PC-9 (cell line): ENCODE results near the gene PRCC. TPM values are rescaled to one million over a fixed set of nuclear protein-coding genes. Genes with fewer than 3 reads are reported as not detected.

Source experiments
- BruUV-seq: library from RNA; stranded (reverse); fragments of 400-500 nt; replicated peaks from 2 replicates; lab custom pipeline; 2021; lab: Mats Ljungman, UMichigan
- CTCF ChIA-PET: fragments of 300-600 bp; sonication (Branson Sonifier 250); formaldehyde crosslinking; loops from one replicate; lab custom pipeline; 2022; ENCODE audit warnings: antibody characterized with exemption; lab: Charles Lee
- POLR2A ChIA-PET: fragments of 300-600 bp; sonication (Branson Sonifier 250); formaldehyde crosslinking; loops from one replicate; lab custom pipeline; 2022; ENCODE audit warnings: antibody characterized with exemption; ENCODE audit not compliant: unreplicated experiment; lab: Charles Lee
- DNase-seq, 2 experiments: peaks; one replicate each; pipeline versions ENCODE4 v3.0.0 to v3.0.0-alpha.2; 2015 to 2022; ENCODE audit warnings: mixed read lengths in 1 of 2
- H2AFZ ChIP-seq: fragments of 200-600 bp; sonication (generic); 2 replicates; pipeline ENCODE4 v1.8.1; 2017; ENCODE audit warnings: antibody characterized with exemption
- H3F3A ChIP-seq: fragments of 200-600 bp; sonication (generic); 2 replicates; pipeline ENCODE4 v1.8.1; 2017; ENCODE audit warnings: antibody characterized with exemption, mild to moderate bottlenecking, low read depth; ENCODE audit not compliant: insufficient read depth
- H3K27ac ChIP-seq: fragments of 200-600 bp; sonication (generic); 2 replicates; pipeline ENCODE4 v1.6.1; 2016; ENCODE audit warnings: mixed run types
- H3K27me3 ChIP-seq: fragments of 200-600 bp; sonication (generic); 2 replicates; pipeline ENCODE4 v1.6.1; 2016; ENCODE audit warnings: low read depth, mixed run types; ENCODE audit not compliant: insufficient read depth
- H3K36me3 ChIP-seq: fragments of 200-600 bp; sonication (generic); 2 replicates; pipeline ENCODE4 v1.6.1; 2016; ENCODE audit warnings: low read depth, mixed run types
- H3K4me1 ChIP-seq: fragments of 200-600 bp; sonication (generic); replicated peaks from 2 replicates; pipeline ENCODE4 v1.6.1; 2016; ENCODE audit warnings: mixed run types; ENCODE audit not compliant: insufficient read depth
- H3K4me2 ChIP-seq: fragments of 200-600 bp; sonication (generic); 2 replicates; pipeline ENCODE4 v1.6.1; 2017; ENCODE audit warnings: mixed run types
- H3K4me3 ChIP-seq: fragments of 200-600 bp; sonication (generic); 2 replicates; pipeline ENCODE4 v1.6.1; 2016; ENCODE audit warnings: mixed run types
- H3K79me2 ChIP-seq: fragments of 200-600 bp; sonication (generic); 2 replicates; pipeline ENCODE4 v1.6.1; 2017; ENCODE audit warnings: low read depth, mixed run types
- H3K9me2 ChIP-seq: fragments of 200-600 bp; sonication (generic); 2 replicates; pipeline ENCODE4 v1.8.1; 2017; ENCODE audit warnings: mild to moderate bottlenecking; ENCODE audit not compliant: insufficient read depth
- H3K9me3 ChIP-seq: fragments of 200-600 bp; sonication (generic); 2 replicates; pipeline ENCODE4 v1.8.1; 2016; ENCODE audit warnings: low read depth; ENCODE audit not compliant: insufficient read depth
- H4K20me1 ChIP-seq: fragments of 200-600 bp; sonication (generic); 2 replicates; pipeline ENCODE4 v1.8.1; 2017; ENCODE audit not compliant: insufficient read depth
- EZH2 ChIP-seq: fragments of 200-600 bp; sonication (generic); IDR thresholded peaks from 2 replicates; pipeline ENCODE4 v1.8.0; 2017; ENCODE audit warnings: antibody characterized with exemption, low read depth
- intact Hi-C: fragments of 100-400 bp; cut with micrococcal nuclease; formaldehyde crosslinking; loops from one replicate; pipeline ENCODE4 v1.10.0; 2022; ENCODE audit not compliant: unreplicated experiment
- total RNA-seq: library from RNA; stranded (reverse); gene quantifications from 2 replicates; pipeline ENCODE4 v1.2.3, GENCODE V29; 2021
- TF ChIP-seq, protein P1 (sequence below): fragments of 200-600 bp; sonication (generic); conservative IDR thresholded peaks from 2 replicates; pipeline ENCODE4 v1.6.1; 2017; ENCODE audit warnings: mixed run types, antibody characterized with exemption, mild to moderate bottlenecking, moderate library complexity

PRCC gene
- total RNA-seq, 1 experiment from 2014 or later: 56.6 TPM

DNA sequence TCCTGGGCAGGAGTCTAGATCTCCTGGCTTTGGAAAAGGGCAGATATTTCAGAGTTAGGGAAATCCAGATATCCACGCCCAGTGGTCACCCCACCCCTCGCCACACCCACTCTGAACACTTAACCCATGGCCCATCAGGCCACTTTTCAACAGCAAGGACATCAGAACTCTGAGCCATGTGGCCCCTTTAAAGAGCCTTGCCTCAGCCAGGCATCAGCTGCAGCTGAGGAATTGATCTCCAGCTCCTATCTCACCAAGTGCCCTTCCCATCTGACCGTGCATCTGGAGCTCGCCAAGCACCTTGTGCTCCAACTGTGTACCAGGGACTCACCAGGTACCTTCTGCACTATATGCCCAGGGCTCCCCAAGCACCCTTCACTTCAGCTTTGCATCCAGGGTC, 69.6 kb downstream of the PRCC start:
- no peak for DNase-seq
- Histone ChIP-seq H3K4me2 (no peak overlapping the region), H3K27me3 (peaks cover 33% of the 10 kb centered on the region; the same call in 1 of the 2 replicates), H3K79me2 (no peaks in the 10 kb centered on the region), H3K9me3 (no peaks in the 10 kb centered on the region), H3K4me3 (no peak overlapping the region), H3K4me1 (no peaks in the 10 kb centered on the region), H3F3A (no peaks in the 10 kb centered on the region), H3K36me3 (no peaks in the 10 kb centered on the region), H3K27ac (no peak overlapping the region), H4K20me1 (no peaks in the 10 kb centered on the region), H2AFZ (no peak overlapping the region), H3K9me2 (no peaks in the 10 kb centered on the region)
- intact Hi-C loops: no loop called here
- CTCF ChIA-PET: no interaction called here
- TF ChIP-seq, protein P1, sequence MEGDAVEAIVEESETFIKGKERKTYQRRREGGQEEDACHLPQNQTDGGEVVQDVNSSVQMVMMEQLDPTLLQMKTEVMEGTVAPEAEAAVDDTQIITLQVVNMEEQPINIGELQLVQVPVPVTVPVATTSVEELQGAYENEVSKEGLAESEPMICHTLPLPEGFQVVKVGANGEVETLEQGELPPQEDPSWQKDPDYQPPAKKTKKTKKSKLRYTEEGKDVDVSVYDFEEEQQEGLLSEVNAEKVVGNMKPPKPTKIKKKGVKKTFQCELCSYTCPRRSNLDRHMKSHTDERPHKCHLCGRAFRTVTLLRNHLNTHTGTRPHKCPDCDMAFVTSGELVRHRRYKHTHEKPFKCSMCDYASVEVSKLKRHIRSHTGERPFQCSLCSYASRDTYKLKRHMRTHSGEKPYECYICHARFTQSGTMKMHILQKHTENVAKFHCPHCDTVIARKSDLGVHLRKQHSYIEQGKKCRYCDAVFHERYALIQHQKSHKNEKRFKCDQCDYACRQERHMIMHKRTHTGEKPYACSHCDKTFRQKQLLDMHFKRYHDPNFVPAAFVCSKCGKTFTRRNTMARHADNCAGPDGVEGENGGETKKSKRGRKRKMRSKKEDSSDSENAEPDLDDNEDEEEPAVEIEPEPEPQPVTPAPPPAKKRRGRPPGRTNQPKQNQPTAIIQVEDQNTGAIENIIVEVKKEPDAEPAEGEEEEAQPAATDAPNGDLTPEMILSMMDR: no peak
- no peak for TF ChIP-seq EZH2
- BruUV-seq: no TSS peak
- POLR2A ChIA-PET: interaction anchor here (0.5 kb wide), 1 partner anchor 14 kb away, joined by 4 read pairs; no protein-coding TSS in a partner anchor

DNA sequence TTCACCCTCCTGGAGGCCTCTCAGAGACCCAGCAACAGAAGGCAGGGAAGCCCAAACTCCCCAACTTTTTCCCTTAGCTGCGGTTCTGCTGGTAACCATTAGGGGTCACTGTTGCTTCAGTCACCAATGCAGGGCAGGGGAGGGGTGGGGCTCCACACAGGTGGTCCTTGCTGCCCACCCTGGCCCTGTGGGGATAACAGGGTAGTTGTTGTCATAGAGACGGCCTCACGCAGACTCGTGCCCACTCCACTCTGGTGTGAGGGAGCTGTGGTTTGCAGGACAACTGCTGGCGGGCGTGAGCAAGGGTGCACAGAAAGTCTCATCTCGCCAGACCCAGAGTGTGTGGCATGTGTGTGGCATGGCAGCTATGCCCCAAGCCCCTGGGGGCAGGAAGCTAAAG, 71.6 kb downstream of the PRCC start:
- POLR2A ChIA-PET: no interaction called here
- no peaks in the 10 kb centered on the region for H4K20me1 ChIP-seq

DNA sequence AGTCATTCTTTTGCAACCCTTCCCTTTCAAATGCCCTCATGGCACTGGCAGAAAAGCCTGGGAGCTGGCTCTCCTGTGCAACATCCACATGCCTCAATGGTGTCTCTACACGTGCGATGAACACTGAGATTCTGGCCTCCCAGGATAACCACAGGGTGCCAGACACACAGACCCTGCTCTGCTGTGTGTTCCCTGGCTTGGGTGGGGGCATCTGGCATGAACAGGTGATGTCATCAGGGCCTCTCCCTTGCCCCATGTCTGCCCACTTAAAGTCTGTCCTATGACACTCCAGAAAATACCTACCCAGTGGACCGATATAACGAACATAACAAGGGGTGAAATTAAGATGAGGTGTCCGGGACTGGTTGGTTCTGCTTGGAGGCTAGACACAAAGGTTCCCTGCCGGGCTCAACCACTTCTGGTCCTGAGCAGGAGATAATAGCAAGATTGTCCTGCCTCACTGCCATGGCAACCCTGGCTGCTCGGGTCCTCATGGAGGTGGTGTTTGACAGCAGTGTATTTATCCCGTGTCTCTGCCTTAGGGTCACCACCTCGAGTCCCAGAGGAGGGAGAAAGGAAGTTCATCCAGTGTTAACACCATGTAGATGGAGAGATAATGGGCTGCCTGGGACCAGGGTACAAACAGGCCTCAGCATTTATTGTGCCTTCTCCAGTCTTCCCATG, 72.2 kb downstream of the PRCC start:
- intact Hi-C loops: no loop called here
- Histone ChIP-seq H3K4me1 (no peaks in the 10 kb centered on the region), H3K36me3 (no peaks in the 10 kb centered on the region), H3K27ac (no peak overlapping the region), H3K27me3 (peaks cover 30% of the 10 kb centered on the region; the same call in 1 of the 2 replicates), H4K20me1 (no peaks in the 10 kb centered on the region), H3K79me2 (no peaks in the 10 kb centered on the region), H3F3A (no peaks in the 10 kb centered on the region), H3K4me3 (no peak overlapping the region), H3K9me3 (no peaks in the 10 kb centered on the region), H3K4me2 (no peak overlapping the region), H3K9me2 (no peaks in the 10 kb centered on the region), H2AFZ (no peak overlapping the region)
- BruUV-seq: no TSS peak
- no peak for TF ChIP-seq EZH2
- TF ChIP-seq, protein P1: no peak
- POLR2A ChIA-PET: no interaction called here
- CTCF ChIA-PET: interaction anchor here (1.3 to 1.7 kb wide), 2 partner anchors 20 to 88 kb away, joined by 4 read pairs; no protein-coding TSS in a partner anchor
- DNase-seq: no peak

More for the DNA sequence above, 71.6 kb downstream of the PRCC start:
- Histone ChIP-seq H2AFZ (no peak overlapping the region), H3K79me2 (no peaks in the 10 kb centered on the region), H3K36me3 (no peaks in the 10 kb centered on the region), H3K4me3 (no peak overlapping the region), H3K9me3 (no peaks in the 10 kb centered on the region), H3K27me3 (peaks cover 30% of the 10 kb centered on the region; the same call in 1 of the 2 replicates), H3K4me2 (no peak overlapping the region), H3K27ac (no peak overlapping the region), H3K4me1 (no peaks in the 10 kb centered on the region), H3F3A (no peaks in the 10 kb centered on the region), H3K9me2 (no peaks in the 10 kb centered on the region)
- intact Hi-C loops: no loop called here
- DNase-seq: peak; percentile 27 to 42
- BruUV-seq: no TSS peak
- CTCF ChIA-PET: interaction anchor here (0.7 to 1.7 kb wide), 4 partner anchors 21 to 112 kb away, joined by 3 to 4 read pairs (median 4); no protein-coding TSS in a partner anchor
- TF ChIP-seq EZH2: no peak
- TF ChIP-seq, protein P1: peak; percentile 96
